ENCODE data around the gene ARL10.

- TF ChIP-seq EZH2 (IDR thresholded peaks at IDR 0.05; ENCODE audit: insufficient read depth, low read length), result no peak
- no peak for TF ChIP-seq CTCF (IDR thresholded peaks at IDR 0.05; ENCODE audit: insufficient read depth, low read depth, low read length)
Observed at GRCh38 chr5:176366232-176366894, 1.1 kb downstream of the ARL10 start.

All from astrocyte (in vitro differentiated cells and primary cell).